ENCODE data around the gene EDEM1.

Gene EDEM1

GRCh38 chr3:5217824-5218595 is 30.5 kb downstream of the EDEM1 start:
- Histone ChIP-seq H3K79me2 (ENCODE audit: insufficient read depth, low read length) (peaks cover 3% of the 10 kb centered on the region; the same call in 1 of the 2 replicates), H2AFZ (ENCODE audit: low read depth, low read length) (no peak overlapping the region), H3K4me1 (ENCODE audit: insufficient read depth, low read length) (no peaks in the 10 kb centered on the region), H3K27ac (ENCODE audit: low read length) (0 out of 2 replicates have a peak overlapping the region, but pooled peaks have one; percentile 23), H3K9me3 (ENCODE audit: insufficient read depth, low read length, severe bottlenecking) (no peaks in the 10 kb centered on the region), H3K9ac (ENCODE audit: low read depth, low read length) (no peak overlapping the region), H4K20me1 (ENCODE audit: insufficient read depth, low read length) (peaks cover 34% of the 10 kb centered on the region), H3K36me3 (ENCODE audit: insufficient read depth, low read length) (peaks cover 82% of the 10 kb centered on the region), H3K4me2 (ENCODE audit: insufficient read depth, low read length) (no peak overlapping the region), H3K4me3 (ENCODE audit: low read depth in 1 of 2, low read length in 2 of 2) (no peak overlapping the region), H3K27me3 (ENCODE audit: insufficient read depth, low read length, poor library complexity) (no peaks in the 10 kb centered on the region)
- TF ChIP-seq EZH2 (IDR thresholded peaks at IDR 0.05; ENCODE audit: borderline replicate concordance, low read depth, low read length, severe bottlenecking) = no peak
- no peak for TF ChIP-seq CTCF (IDR thresholded peaks at IDR 0.05; ENCODE audit: borderline replicate concordance, extremely low read depth, low read length, poor library complexity, severe bottlenecking)
- ATAC-seq (ENCODE audit: insufficient read depth, low read depth) (no peak), DNase-seq (no peak)

- ATAC-seq (ENCODE audit: insufficient read depth, low read depth) = no peak
- Histone ChIP-seq H3K27me3 (ENCODE audit: insufficient read depth, low read length, poor library complexity) (no peaks in the 10 kb centered on the region), H2AFZ (ENCODE audit: low read depth, low read length) (no peak overlapping the region), H3K36me3 (ENCODE audit: insufficient read depth, low read length) (peaks cover 74% of the 10 kb centered on the region), H3K4me3 (ENCODE audit: low read depth in 1 of 2, low read length in 2 of 2) (no peak overlapping the region), H3K27ac (ENCODE audit: low read length) (no peak overlapping the region), H3K4me1 (ENCODE audit: insufficient read depth, low read length) (no peaks in the 10 kb centered on the region), H3K9ac (ENCODE audit: low read depth, low read length) (no peak overlapping the region), H3K9me3 (ENCODE audit: insufficient read depth, low read length, severe bottlenecking) (no peaks in the 10 kb centered on the region), H3K79me2 (ENCODE audit: insufficient read depth, low read length) (no peaks in the 10 kb centered on the region; the same call in 1 of the 2 replicates), H3K4me2 (ENCODE audit: insufficient read depth, low read length) (no peak overlapping the region), H4K20me1 (ENCODE audit: insufficient read depth, low read length) (peaks cover 27% of the 10 kb centered on the region)
- no peak for TF ChIP-seq EZH2 (IDR thresholded peaks at IDR 0.05; ENCODE audit: borderline replicate concordance, low read depth, low read length, severe bottlenecking)
- no peak for TF ChIP-seq CTCF (IDR thresholded peaks at IDR 0.05; ENCODE audit: borderline replicate concordance, extremely low read depth, low read length, poor library complexity, severe bottlenecking)
- no peak for DNase-seq
Measured at GRCh38 chr3:5218815-5219214, 31.3 kb downstream of the EDEM1 start.

GRCh38 chr3:5219216-5219615 is 31.7 kb downstream of the EDEM1 start:
- Histone ChIP-seq H3K27me3 (ENCODE audit: insufficient read depth, low read length, poor library complexity) (no peaks in the 10 kb centered on the region), H3K9me3 (ENCODE audit: insufficient read depth, low read length, severe bottlenecking) (no peaks in the 10 kb centered on the region), H3K4me3 (ENCODE audit: low read depth in 1 of 2, low read length in 2 of 2) (no peak overlapping the region), H3K36me3 (ENCODE audit: insufficient read depth, low read length) (peaks cover 70% of the 10 kb centered on the region), H3K4me2 (ENCODE audit: insufficient read depth, low read length) (no peak overlapping the region), H3K79me2 (ENCODE audit: insufficient read depth, low read length) (no peaks in the 10 kb centered on the region; the same call in 1 of the 2 replicates), H3K9ac (ENCODE audit: low read depth, low read length) (no peak overlapping the region), H4K20me1 (ENCODE audit: insufficient read depth, low read length) (peaks cover 23% of the 10 kb centered on the region), H3K27ac (ENCODE audit: low read length) (no peak overlapping the region), H2AFZ (ENCODE audit: low read depth, low read length) (no peak overlapping the region), H3K4me1 (ENCODE audit: insufficient read depth, low read length) (no peaks in the 10 kb centered on the region)
- no peak for DNase-seq
- TF ChIP-seq EZH2 (IDR thresholded peaks at IDR 0.05; ENCODE audit: borderline replicate concordance, low read depth, low read length, severe bottlenecking) = no peak
- no peak for TF ChIP-seq CTCF (IDR thresholded peaks at IDR 0.05; ENCODE audit: borderline replicate concordance, extremely low read depth, low read length, poor library complexity, severe bottlenecking)
- ATAC-seq (ENCODE audit: insufficient read depth, low read depth) = no peak
